OCI-LY7 (cell line): ENCODE data around the gene CCNE1.

Experiments
- EZH2phosphoT487 ChIP-seq: fragments of 200-600 bp; sonication (generic); IDR thresholded peaks from 2 replicates; pipeline ENCODE4 v1.6.1; 2018; ENCODE audit warnings: low read depth, borderline replicate concordance, mild to moderate bottlenecking, mixed run types, antibody characterized with exemption, low read length, moderate library complexity, mixed read lengths
- TF ChIP-seq, protein P1 (sequence below): fragments of 200-600 bp; sonication (generic); conservative IDR thresholded peaks from 2 replicates; pipeline ENCODE4 v1.5.1; 2014; ENCODE audit warnings: mild to moderate bottlenecking, antibody characterized with exemption, low read length, moderate library complexity, mixed read lengths

DNA sequence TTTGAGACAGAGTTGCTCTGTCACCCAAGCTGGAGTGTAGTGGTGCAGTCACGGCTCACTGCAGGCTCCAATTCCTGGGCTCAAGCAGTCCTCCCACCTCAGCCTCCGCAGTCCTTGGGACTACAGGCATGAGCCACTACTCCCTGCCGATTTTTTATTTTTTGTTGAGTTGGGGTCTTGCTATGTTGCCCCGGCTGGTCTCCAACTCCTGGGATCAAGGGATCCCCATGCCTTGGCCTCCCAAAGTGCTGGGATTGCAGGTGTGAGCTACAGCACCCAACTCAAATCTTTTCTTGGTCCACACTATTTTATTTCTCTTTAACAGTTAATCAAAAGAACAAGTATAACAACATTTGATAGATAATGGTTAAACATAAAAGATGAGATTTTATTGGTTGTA lies 7.5 kb downstream of the CCNE1 start:
- TF ChIP-seq, protein P1, sequence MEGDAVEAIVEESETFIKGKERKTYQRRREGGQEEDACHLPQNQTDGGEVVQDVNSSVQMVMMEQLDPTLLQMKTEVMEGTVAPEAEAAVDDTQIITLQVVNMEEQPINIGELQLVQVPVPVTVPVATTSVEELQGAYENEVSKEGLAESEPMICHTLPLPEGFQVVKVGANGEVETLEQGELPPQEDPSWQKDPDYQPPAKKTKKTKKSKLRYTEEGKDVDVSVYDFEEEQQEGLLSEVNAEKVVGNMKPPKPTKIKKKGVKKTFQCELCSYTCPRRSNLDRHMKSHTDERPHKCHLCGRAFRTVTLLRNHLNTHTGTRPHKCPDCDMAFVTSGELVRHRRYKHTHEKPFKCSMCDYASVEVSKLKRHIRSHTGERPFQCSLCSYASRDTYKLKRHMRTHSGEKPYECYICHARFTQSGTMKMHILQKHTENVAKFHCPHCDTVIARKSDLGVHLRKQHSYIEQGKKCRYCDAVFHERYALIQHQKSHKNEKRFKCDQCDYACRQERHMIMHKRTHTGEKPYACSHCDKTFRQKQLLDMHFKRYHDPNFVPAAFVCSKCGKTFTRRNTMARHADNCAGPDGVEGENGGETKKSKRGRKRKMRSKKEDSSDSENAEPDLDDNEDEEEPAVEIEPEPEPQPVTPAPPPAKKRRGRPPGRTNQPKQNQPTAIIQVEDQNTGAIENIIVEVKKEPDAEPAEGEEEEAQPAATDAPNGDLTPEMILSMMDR: no peak
- no peak for TF ChIP-seq EZH2phosphoT487
